GM12892 (cell line): ENCODE measurements around the gene ZBTB38.

Experiments
- POLR2A ChIP-seq: IDR thresholded peaks from 2 replicates; pipeline ENCODE4 v1.6.1; 2011; ENCODE audit warnings: low read depth, low read length, control low read depth
- POLR2AphosphoS5 ChIP-seq: IDR thresholded peaks from 2 replicates; pipeline ENCODE4 v1.6.1; 2011; ENCODE audit warnings: low read depth, low read length, control low read depth
- TAF1 ChIP-seq: IDR thresholded peaks from 2 replicates; pipeline ENCODE4 v1.6.1; 2011; ENCODE audit warnings: low read depth, mild to moderate bottlenecking, control low read depth, low read length, borderline replicate concordance

DNA sequence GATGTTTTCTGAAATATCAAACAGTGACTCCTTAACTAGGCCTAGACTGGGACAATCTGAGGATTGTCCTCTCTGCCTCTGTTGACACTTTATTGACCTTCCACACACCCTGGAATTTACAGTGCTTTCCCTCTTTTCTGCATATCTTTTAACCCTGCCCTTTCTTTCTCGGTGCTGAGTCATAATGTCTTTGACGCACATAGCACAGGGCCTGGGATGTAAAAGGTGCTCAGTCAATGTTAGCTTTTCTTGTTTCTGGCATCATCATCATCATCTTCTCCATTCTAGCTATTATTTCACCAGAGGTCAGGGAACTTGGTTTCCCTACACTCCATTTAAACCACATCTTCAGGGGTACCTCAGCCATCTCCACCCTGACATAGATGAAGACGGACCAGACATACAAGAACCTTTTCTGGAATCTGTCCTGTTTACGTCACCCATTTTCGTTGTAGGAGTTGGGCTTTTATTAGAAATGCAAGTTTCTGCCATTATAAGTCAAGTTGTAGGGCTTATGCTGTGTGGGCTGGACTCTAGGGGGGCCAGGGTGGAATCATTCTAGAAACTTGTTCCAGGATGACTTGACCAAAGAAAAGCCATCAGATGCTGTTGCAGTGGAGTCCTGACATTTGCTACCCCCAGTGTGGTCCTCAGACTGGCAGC lies 46.6 kb downstream of the ZBTB38 start:
- TF ChIP-seq POLR2AphosphoS5 (no peak), TAF1 (no peak), POLR2A (0 out of 2 replicates have a peak, but pooled peaks have one; percentile 26)
